Lower lobe of right lung (tissue), 2 donors: ENCODE data around the gene ORC3. TPM values are rescaled to one million over a fixed set of nuclear protein-coding genes. Genes with fewer than 3 reads are reported as not detected.

Experiments used
- ATAC-seq, 2 donors: fragments of 200-7000 bp; cut with Tn5 transposase; one replicate each; pipeline ENCODE4 v1.9.1; 2020 to 2022; ENCODE audit warnings: mild to moderate bottlenecking in 2 of 2, moderate library complexity in 2 of 2
- DNase-seq: peaks from one replicate; pipeline ENCODE4 v3.0.0-alpha.2; 2020
- H3K27ac ChIP-seq: fragments of 200-600 bp; one replicate; pipeline ENCODE4 v1.8.0; 2022
- H3K27me3 ChIP-seq: fragments of 200-600 bp; one replicate; pipeline ENCODE4 v1.8.0; 2022; ENCODE audit warnings: low read depth
- H3K36me3 ChIP-seq: fragments of 200-600 bp; one replicate; pipeline ENCODE4 v1.8.0; 2022; ENCODE audit warnings: mild to moderate bottlenecking
- H3K4me1 ChIP-seq: fragments of 200-600 bp; one replicate; pipeline ENCODE4 v1.8.0; 2022
- H3K4me3 ChIP-seq: fragments of 200-600 bp; one replicate; pipeline ENCODE4 v1.8.0; 2022; ENCODE audit warnings: mild to moderate bottlenecking
- H3K9me3 ChIP-seq: fragments of 200-600 bp; one replicate; pipeline ENCODE4 v1.8.0; 2022
- intact Hi-C: fragments of 100-400 bp; cut with DNase I; formaldehyde crosslinking; loops from one replicate; pipeline ENCODE4 v1.11.0; 2022
- total RNA-seq: library from RNA; stranded (reverse); fragmentation: NEBNext Ultra II Directional; extraction: Animal tissue kit (Norgen Biotek cat#: 25700); gene quantifications from one replicate; pipeline ENCODE4 v1.2.1, GENCODE V29; 2021
- TF ChIP-seq, protein P1 (sequence below): fragments of 200-600 bp; IDR thresholded peaks from one replicate; pipeline ENCODE4 v1.8.0; 2022; ENCODE audit warnings: antibody characterized with exemption, mild to moderate bottlenecking
- donor health status: DM: no; HTN: yes; CAD: no; lungs with severe emphysema.

ORC3 gene
- total RNA-seq, 1 donor from 2014 or later, result 16.6 TPM

DNA sequence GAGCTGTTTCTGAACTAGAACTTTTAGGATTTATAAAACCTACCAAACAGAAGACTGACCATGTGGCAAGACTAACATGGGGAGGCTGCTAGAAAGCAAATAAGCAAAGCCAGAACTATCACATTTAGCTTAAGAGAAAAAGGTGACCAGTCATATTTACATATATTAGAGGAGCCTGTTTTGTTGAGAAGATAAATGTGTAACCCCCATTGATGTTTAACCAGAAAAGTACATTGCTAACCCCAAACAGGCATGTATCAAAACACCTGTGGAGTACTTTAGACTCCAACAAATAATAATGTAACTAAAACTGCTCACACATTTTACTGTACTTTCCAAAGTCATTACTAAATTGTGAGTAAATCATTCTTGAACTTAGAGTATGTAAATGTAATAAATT lies 77.1 kb downstream of the ORC3 start:
- Histone ChIP-seq H3K36me3 (peaks cover 7% of the 10 kb centered on the region), H3K27me3 (no peaks in the 10 kb centered on the region), H3K9me3 (no peaks in the 10 kb centered on the region), H3K27ac (no peak overlapping the region), H3K4me3 (no peak overlapping the region), H3K4me1 (peaks cover 8% of the 10 kb centered on the region)
- no peak for ATAC-seq
- no peak for DNase-seq
- intact Hi-C loops, result no loop called here
- TF ChIP-seq, protein P1, sequence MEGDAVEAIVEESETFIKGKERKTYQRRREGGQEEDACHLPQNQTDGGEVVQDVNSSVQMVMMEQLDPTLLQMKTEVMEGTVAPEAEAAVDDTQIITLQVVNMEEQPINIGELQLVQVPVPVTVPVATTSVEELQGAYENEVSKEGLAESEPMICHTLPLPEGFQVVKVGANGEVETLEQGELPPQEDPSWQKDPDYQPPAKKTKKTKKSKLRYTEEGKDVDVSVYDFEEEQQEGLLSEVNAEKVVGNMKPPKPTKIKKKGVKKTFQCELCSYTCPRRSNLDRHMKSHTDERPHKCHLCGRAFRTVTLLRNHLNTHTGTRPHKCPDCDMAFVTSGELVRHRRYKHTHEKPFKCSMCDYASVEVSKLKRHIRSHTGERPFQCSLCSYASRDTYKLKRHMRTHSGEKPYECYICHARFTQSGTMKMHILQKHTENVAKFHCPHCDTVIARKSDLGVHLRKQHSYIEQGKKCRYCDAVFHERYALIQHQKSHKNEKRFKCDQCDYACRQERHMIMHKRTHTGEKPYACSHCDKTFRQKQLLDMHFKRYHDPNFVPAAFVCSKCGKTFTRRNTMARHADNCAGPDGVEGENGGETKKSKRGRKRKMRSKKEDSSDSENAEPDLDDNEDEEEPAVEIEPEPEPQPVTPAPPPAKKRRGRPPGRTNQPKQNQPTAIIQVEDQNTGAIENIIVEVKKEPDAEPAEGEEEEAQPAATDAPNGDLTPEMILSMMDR, result no peak

DNA sequence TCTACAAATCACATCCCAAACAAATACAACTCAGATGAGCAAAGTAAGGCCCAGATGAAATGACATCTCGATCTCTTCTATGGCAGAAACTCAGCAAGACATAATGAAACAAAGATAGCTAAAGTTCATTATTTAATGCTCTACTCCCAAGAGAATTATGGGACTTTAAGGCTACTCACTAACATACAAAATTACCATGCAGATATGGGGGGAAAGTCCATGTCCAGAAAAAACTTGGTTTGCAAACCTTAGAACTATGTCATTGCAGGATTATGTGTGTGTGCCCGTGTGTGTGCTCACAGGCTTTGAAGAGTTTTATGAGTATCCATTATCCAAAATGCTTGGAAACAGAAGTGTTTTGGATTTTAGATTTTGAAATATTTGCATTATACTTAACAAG lies 78.1 kb downstream of the ORC3 start:
- Histone ChIP-seq H3K9me3 (no peaks in the 10 kb centered on the region), H3K36me3 (peaks cover 17% of the 10 kb centered on the region), H3K27me3 (no peaks in the 10 kb centered on the region), H3K4me3 (no peak overlapping the region), H3K27ac (no peak overlapping the region), H3K4me1 (peaks cover 8% of the 10 kb centered on the region)
- ATAC-seq (no peak), DNase-seq (no peak)
- TF ChIP-seq, protein P1, result no peak
- intact Hi-C loops, result no loop called here

DNA sequence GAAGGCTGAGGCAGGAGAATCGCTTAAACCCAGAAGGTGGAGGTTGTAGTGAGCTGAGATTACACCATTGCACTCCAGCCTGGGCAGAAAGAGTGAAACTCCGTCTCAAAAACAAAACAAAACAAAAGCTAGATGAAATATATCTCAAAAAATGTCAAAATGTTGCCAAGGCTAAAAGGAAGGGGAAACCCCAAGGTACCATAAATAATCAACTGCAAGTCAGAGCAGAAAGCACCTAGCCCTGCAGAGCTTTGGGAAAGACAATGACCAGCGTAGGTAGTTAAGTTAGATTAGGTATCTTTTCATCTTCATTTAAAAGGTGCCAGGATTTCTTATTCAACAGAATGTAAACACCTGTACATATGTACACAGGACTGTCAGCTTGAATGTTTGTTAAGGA lies 79.1 kb downstream of the ORC3 start:
- Histone ChIP-seq H3K36me3 (peaks cover 27% of the 10 kb centered on the region), H3K27me3 (no peaks in the 10 kb centered on the region), H3K9me3 (no peaks in the 10 kb centered on the region), H3K27ac (no peak overlapping the region), H3K4me3 (no peak overlapping the region), H3K4me1 (peaks cover 8% of the 10 kb centered on the region)
- TF ChIP-seq, protein P1, result no peak
- no peak for ATAC-seq
- no peak for DNase-seq
- intact Hi-C loops, result no loop called here

DNA sequence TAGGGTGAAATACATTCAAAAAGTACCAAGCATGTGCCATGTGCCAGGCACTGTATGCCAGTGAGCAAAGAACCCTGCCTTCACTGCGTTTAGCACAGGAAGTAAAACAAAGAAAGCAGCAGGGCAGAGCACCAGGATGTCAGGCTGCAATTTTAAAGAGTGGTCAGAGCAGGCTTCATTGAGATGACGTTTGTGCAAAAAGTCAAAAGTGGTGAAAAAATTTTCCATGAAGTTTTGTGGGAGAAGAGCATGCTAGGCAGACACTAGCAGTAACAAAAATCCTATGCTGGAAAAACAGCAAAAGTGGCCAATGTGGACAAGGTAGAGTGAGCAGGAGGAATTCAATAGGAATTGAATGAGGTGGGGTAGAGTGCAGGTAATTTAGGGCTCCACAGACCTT lies 80.8 kb downstream of the ORC3 start:
- ATAC-seq (no peak), DNase-seq (no peak)
- TF ChIP-seq, protein P1, result no peak
- Histone ChIP-seq H3K9me3 (no peaks in the 10 kb centered on the region), H3K4me3 (no peak overlapping the region), H3K4me1 (peaks cover 8% of the 10 kb centered on the region), H3K27me3 (no peaks in the 10 kb centered on the region), H3K36me3 (peaks cover 44% of the 10 kb centered on the region), H3K27ac (no peak overlapping the region)
- intact Hi-C loops, result no loop called here

DNA sequence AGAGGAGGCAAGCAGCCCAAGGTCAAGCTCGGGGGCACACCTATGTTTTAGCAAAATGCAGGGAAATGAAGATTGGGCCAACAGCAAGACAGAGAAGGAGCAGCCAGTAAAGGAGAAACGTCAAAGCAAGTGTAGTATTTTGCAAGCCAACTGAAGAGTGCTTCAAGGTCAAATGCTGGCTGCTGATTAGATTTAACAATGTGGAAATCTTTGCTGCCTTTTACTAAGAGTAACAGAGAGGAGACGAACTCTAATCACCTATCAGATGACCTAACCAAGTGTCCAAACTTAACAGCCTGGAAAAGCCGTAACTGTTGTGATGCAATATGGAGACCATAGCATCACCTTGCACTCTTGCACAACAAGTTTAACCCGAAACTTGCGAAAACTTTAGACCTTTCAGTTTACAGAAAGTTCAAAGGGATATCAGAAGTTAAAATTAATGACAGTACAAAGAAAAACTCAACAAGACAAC lies 81.7 kb downstream of the ORC3 start:
- DNase-seq (no peak), ATAC-seq (peak; percentile 59 to 63)
- Histone ChIP-seq H3K36me3 (peaks cover 48% of the 10 kb centered on the region), H3K27me3 (no peaks in the 10 kb centered on the region), H3K9me3 (no peaks in the 10 kb centered on the region), H3K4me3 (no peak overlapping the region), H3K27ac (no peak overlapping the region), H3K4me1 (peaks cover 8% of the 10 kb centered on the region)
- TF ChIP-seq, protein P1, result no peak
- intact Hi-C loops, result no loop called here

DNA sequence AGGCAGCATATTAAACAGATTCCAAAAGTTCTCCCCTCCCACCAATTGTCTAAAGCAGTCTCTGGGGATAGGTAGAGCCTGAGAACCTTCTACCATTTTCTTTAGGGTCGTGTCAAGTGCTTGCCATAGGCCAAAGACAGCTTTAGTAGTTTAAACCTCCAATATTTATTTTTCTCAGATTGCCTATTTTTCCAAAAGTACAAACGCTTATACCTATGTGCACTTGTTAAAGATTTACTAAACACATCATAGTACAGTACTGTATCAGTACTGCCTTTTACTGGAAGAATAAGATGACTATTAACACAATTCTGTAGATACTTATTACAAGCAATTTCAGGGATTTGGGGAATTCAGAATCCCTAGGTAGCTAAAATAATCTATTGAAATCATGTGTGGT lies 82.7 kb downstream of the ORC3 start:
- Histone ChIP-seq H3K4me1 (peaks cover 8% of the 10 kb centered on the region), H3K36me3 (peaks cover 55% of the 10 kb centered on the region), H3K27ac (no peak overlapping the region), H3K9me3 (no peaks in the 10 kb centered on the region), H3K27me3 (no peaks in the 10 kb centered on the region), H3K4me3 (no peak overlapping the region)
- DNase-seq (no peak), ATAC-seq (no peak)
- TF ChIP-seq, protein P1, result no peak
- intact Hi-C loops, result no loop called here
